ENCODE data around the gene ARHGEF19. TPM values are rescaled to one million over a fixed set of nuclear protein-coding genes. Genes with fewer than 3 reads are reported as not detected.
A peak's percentile ranks its signal among the peaks of the same experiment; 100 is the strongest.

ARHGEF19 gene
- total RNA-seq, 3 donors from 2014 or later (not counting 1 experiment from before 2014, with no cell fraction given), result 14.6 to 18.9 (median 15.8) TPM

- 82% methylated on average over 20 of the region's 22 CpGs for WGBS (ENCODE audit: insufficient coverage)
- ATAC-seq (no peak), DNase-seq (no peak)
- Mint-ChIP-seq H3K4me3 (no peak overlapping the region), H3K4me1 (peaks cover 0 to 6% of the 10 kb centered on the region in 2 donors), H3K9me3 (no peaks in the 10 kb centered on the region), H3K27me3 (ENCODE audit: low read depth in 2 of 2) (peaks cover 9 to 33% of the 10 kb centered on the region in 2 donors), H3K27ac (peak overlapping the region in 1 of 2 donors; percentile 29), H3K36me3 (no peaks in the 10 kb centered on the region)
- Histone ChIP-seq H3K36me3 (ENCODE audit: control insufficient read depth, insufficient read depth, low read length) (no peaks in the 10 kb centered on the region), H3K4me1 (ENCODE audit: control insufficient read depth, insufficient read depth, low read length) (peaks cover 4% of the 10 kb centered on the region), H3K27ac (ENCODE audit: low read length) (no peak overlapping the region), H3K9me3 (ENCODE audit: control insufficient read depth, insufficient read depth, low read length) (no peaks in the 10 kb centered on the region), H3K27me3 (ENCODE audit: control insufficient read depth, insufficient read depth, low read length) (peaks cover 2% of the 10 kb centered on the region), H3K4me3 (ENCODE audit: low read length) (no peak overlapping the region)
- intact Hi-C loops (cut with micrococcal nuclease), result no loop called here
- TF ChIP-seq, protein P1, sequence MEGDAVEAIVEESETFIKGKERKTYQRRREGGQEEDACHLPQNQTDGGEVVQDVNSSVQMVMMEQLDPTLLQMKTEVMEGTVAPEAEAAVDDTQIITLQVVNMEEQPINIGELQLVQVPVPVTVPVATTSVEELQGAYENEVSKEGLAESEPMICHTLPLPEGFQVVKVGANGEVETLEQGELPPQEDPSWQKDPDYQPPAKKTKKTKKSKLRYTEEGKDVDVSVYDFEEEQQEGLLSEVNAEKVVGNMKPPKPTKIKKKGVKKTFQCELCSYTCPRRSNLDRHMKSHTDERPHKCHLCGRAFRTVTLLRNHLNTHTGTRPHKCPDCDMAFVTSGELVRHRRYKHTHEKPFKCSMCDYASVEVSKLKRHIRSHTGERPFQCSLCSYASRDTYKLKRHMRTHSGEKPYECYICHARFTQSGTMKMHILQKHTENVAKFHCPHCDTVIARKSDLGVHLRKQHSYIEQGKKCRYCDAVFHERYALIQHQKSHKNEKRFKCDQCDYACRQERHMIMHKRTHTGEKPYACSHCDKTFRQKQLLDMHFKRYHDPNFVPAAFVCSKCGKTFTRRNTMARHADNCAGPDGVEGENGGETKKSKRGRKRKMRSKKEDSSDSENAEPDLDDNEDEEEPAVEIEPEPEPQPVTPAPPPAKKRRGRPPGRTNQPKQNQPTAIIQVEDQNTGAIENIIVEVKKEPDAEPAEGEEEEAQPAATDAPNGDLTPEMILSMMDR (IDR thresholded peaks at IDR 0.05), result no peak
Observed at GRCh38 chr1:16174886-16175598, 37.4 kb downstream of the ARHGEF19 start.

- TF ChIP-seq, protein P1 (IDR thresholded peaks at IDR 0.05), result no peak
- H3K4me1 ChIP-seq (ENCODE audit: control insufficient read depth, insufficient read depth, low read length), result peaks cover 4% of the 10 kb centered on the region
- WGBS (ENCODE audit: insufficient coverage), result 85% methylated on average over 9 of the region's 9 CpGs
- intact Hi-C loops (cut with micrococcal nuclease), result no loop called here
- no peaks in the 10 kb centered on the region for H3K36me3 ChIP-seq (ENCODE audit: control insufficient read depth, insufficient read depth, low read length)
- H3K27ac Mint-ChIP-seq, result peak overlapping the region in 1 of 2 donors; percentile 29
- ATAC-seq, result no peak
- H3K4me3 ChIP-seq (ENCODE audit: low read length), result no peak overlapping the region
- no peaks in the 10 kb centered on the region for H3K9me3 Mint-ChIP-seq
- peaks cover 4% of the 10 kb centered on the region for H3K27me3 ChIP-seq (ENCODE audit: control insufficient read depth, insufficient read depth, low read length)
- DNase-seq, result no peak
- H3K4me3 Mint-ChIP-seq, result no peak overlapping the region
- H3K27ac ChIP-seq (ENCODE audit: low read length), result no peak overlapping the region
- no peaks in the 10 kb centered on the region for H3K36me3 Mint-ChIP-seq
- H3K9me3 ChIP-seq (ENCODE audit: control insufficient read depth, insufficient read depth, low read length), result no peaks in the 10 kb centered on the region
- peaks cover under 1 to 7% of the 10 kb centered on the region in 2 donors for H3K4me1 Mint-ChIP-seq
- peaks cover 11 to 33% of the 10 kb centered on the region in 2 donors for H3K27me3 Mint-ChIP-seq (ENCODE audit: low read depth in 2 of 2)
Observed at GRCh38 chr1:16174261-16174868, 38.1 kb downstream of the ARHGEF19 start.

GRCh38 chr1:16173447-16174260 is 38.8 kb downstream of the ARHGEF19 start:
- Histone ChIP-seq H3K4me1 (ENCODE audit: control insufficient read depth, insufficient read depth, low read length) (peaks cover 12% of the 10 kb centered on the region), H3K9me3 (ENCODE audit: control insufficient read depth, insufficient read depth, low read length) (no peaks in the 10 kb centered on the region), H3K4me3 (ENCODE audit: low read length) (no peak overlapping the region), H3K27ac (ENCODE audit: low read length) (no peak overlapping the region), H3K27me3 (ENCODE audit: control insufficient read depth, insufficient read depth, low read length) (peaks cover 8% of the 10 kb centered on the region), H3K36me3 (ENCODE audit: control insufficient read depth, insufficient read depth, low read length) (no peaks in the 10 kb centered on the region)
- ATAC-seq (no peak), DNase-seq (no peak)
- Mint-ChIP-seq H3K27ac (no peak overlapping the region), H3K9me3 (no peaks in the 10 kb centered on the region), H3K4me1 (peaks cover 8 to 14% of the 10 kb centered on the region in 2 donors), H3K4me3 (no peak overlapping the region), H3K27me3 (ENCODE audit: low read depth in 2 of 2) (peaks cover 12 to 30% of the 10 kb centered on the region in 2 donors), H3K36me3 (no peaks in the 10 kb centered on the region)
- intact Hi-C loops (cut with micrococcal nuclease), result no loop called here
- 54% methylated on average over 9 of the region's 12 CpGs for WGBS (ENCODE audit: insufficient coverage)
- TF ChIP-seq, protein P1 (IDR thresholded peaks at IDR 0.05), result no peak

Measured in natural killer cell (primary cell).